Mucosa of gallbladder (tissue), 1 donor: ENCODE data around the gene CADPS2. TPM values are rescaled to one million over a fixed set of nuclear protein-coding genes. Genes with fewer than 3 reads are reported as not detected.

Source experiments
- DNase-seq: peaks from one replicate; pipeline ENCODE4 v3.0.0-alpha.2; 2020; ENCODE audit warnings: low spot score
- total RNA-seq: library from RNA; stranded (reverse); gene quantifications from one replicate; pipeline ENCODE4 v1.2.1, GENCODE V29; 2021
- donor health status: DM: no; HTN: no; CAD: no.

The CADPS2 gene
- total RNA-seq, 1 donor from 2014 or later: 38.4 TPM

DNA sequence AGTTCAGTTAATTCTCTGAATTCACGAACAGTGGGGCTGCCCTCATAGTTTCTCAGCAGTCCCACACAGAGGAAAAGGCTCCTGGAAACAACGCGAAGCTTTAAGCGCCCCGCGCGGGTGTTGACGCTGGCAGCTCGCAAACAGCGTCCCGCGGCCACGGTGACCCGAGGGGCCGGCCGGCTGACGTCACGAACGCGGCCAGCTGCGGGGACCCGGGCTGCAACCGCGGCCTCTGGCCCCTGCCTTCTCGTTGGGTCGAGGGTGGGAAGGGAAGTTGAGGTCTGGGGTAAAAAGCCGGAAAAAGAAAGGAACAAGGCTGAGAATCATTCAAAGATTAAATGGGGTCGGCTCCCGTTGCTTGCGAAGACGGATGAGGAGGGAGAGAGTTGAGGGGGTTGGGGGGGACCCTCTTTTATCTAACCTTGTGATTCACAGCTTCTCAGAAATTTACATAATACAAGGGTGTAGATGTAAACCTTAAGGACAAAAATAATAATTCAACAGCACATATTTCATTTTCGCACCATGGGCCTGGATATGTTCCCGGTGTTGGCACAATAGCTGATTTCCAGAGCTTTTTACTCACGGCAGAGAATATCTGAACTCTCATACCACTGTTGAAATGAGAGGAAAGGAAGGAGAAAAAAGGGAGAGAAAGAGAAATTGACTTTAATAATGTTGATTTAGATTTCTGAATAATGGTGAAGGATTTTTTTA, 574.4 kb downstream of the CADPS2 start:
- DNase-seq: no peak

- DNase-seq: no peak
Observed at GRCh38 chr7:122311050-122311700, 575.1 kb downstream of the CADPS2 start.

DNA sequence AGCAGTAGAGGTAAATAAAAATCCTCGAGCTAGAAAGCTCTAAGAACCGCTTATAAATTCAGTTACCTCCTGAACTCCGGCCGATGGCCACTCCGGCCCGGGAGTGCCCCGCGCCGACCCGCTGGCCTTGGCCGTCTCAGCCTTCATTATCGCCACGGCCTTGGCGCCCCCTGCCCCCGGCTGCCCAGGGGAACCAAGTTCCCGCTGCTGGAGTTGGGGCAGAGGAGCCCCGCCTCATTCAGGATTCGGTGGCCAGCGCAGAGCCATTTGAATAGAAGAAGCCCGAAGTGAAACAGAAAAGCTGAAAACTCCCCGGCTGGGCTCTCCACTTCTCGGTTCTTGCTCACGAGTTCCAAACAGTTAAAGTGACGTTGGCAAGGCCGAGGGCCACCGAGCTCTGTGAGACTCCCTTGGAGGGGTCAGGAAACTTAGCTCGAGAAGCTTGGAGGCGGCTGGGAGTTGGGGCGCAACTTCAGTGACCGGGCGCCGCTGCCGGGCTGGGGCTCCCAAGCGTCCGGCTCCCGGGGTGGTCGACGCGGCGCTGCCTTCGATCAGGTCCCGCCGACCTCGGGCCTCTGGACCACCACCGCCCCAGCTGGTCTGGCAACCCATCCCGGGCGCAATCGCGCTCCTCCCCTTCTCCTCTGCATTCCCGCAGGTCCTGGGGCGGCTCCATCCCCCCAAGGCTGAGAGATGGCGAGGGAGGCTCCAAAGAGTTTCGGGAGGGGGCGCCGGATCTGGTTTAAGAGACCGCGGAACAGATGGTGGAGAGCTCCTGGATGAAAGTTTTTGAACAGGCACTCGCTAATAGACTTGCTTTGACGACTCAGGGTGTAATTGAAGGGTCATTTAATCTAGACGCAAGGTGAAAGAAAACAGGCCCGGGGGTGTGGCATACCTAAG, 575.9 kb downstream of the CADPS2 start:
- no peak for DNase-seq

DNA sequence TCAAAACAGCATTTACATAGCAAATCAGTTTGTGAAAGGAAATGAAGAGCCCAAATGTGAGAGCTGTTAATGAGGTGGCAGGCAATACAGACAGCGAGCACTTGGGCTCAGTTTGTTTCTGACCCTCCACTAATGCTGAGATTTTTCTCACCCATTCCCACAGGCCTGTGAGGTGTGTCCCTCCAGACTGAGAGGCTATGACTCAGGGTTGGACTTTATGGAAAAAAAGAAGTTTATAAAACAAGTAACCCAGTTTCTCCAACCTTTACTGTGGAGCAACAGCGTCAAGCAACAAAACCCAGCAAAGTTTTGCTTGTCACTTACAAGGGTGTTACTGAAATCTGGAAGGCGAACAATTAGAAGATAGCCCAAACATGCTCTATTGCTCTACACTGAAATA, 576.8 kb downstream of the CADPS2 start:
- DNase-seq: no peak

GRCh38 chr7:122307228-122307621, 579.0 kb downstream of the CADPS2 start:
- no peak for DNase-seq

GRCh38 chr7:122306320-122307227, 579.7 kb downstream of the CADPS2 start:
- DNase-seq: no peak

- no peak for DNase-seq
Observed at GRCh38 chr7:122305475-122306319, 580.6 kb downstream of the CADPS2 start.

DNA sequence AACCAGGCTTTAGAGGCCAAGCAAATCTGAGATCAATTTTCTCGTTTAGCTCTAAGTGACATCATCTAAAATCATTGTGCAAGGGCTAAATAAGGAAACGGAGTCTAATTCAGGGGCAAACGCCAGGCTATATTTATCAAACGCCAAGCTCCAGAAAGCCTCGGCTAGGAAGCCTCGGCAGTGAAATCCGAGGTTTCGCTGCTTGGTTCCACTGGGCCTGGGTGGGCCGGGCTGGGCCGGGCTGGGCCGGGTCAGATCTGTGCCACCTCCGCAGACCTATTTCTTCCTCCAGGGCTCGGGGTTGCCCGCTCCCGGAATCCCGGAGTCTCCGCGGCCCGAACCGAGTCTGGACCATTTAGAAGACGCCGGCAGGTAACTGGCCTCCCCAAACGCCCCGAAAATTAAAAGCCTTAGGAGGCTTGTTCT, 581.3 kb downstream of the CADPS2 start:
- no peak for DNase-seq

DNA sequence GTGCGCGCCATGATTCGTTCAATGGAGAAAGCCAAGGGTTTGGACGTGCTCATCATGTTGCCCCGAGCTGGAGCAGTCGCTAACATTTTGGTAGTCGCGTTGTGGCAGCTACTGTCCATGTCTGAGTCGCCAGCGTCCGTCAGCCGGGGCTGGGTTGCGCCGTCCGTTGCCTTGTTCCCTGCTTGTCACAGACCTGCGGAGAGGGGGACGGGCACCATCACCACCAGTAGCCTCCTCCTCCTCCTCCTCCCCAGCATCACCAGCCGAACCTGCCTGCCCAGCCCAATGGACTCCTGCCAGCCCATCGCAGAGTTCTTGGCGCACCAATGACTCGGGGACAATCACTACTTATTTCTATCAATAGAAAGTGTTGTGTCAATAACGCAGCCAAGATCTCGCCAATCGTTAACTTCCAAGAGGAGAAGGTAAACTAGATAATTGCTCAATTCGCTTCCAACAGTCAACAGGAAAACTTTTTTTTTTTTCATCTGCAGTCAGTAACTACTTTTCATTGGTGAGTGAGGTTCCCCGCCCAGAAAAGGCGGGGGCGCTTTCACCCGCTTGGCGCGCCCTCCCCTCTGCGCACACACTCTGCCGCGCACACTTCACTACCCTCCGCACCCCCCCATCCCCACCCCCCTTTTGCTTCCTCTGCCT, 581.8 kb downstream of the CADPS2 start, which contains the start of gene FEZF1:
Gene FEZF1 (minus strand): TSS at position 432 of the 657 bp plus-strand sequence. CDS start 313 bp downstream, at position 119.
- peak; percentile 65 for DNase-seq

- DNase-seq: no peak
Observed at GRCh38 chr7:122303531-122304318, 582.5 kb downstream of the CADPS2 start.

- DNase-seq: no peak
Observed at GRCh38 chr7:122302761-122303530, 583.3 kb downstream of the CADPS2 start.

- no peak for DNase-seq
Observed at GRCh38 chr7:122301858-122302760, 584.2 kb downstream of the CADPS2 start.

DNA sequence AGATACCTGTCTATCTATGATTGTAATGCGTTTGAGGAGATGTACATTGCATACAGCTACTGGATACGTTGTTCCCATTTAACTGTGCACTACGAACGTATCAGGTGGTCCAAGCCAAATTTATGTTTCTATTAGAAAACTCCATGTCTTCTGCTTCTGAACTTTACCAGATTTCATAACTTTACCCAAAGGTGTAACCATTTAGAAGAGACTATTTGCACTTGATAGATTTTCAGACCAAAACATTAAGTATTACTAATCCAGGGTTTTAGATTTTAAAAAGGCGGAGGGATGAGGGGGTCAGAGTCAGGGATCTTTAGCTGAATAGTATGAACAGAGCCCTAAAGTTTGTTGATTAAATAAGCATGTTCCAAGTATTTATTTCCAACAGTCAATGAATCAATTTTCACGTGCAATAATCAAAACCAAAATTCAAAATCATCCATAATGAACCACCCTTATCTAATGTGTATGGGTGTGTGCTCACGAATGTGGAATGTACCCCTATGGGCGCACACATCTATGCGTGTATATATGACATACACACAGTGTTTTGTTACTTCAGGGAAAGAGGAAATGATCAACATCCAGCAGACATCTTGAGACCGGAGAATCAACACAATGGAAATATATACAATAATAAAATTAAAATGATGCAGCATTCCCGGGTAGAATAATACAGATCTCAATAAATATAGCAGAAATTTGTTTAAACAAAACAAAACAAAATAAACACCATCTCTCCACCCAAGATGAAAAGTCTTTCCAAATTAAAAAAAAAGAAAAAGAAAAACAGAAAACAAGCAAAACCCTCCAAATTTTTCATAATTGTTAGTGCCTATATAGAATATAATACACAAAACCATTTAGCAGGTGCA, 585.1 kb downstream of the CADPS2 start:
- DNase-seq: no peak

DNA sequence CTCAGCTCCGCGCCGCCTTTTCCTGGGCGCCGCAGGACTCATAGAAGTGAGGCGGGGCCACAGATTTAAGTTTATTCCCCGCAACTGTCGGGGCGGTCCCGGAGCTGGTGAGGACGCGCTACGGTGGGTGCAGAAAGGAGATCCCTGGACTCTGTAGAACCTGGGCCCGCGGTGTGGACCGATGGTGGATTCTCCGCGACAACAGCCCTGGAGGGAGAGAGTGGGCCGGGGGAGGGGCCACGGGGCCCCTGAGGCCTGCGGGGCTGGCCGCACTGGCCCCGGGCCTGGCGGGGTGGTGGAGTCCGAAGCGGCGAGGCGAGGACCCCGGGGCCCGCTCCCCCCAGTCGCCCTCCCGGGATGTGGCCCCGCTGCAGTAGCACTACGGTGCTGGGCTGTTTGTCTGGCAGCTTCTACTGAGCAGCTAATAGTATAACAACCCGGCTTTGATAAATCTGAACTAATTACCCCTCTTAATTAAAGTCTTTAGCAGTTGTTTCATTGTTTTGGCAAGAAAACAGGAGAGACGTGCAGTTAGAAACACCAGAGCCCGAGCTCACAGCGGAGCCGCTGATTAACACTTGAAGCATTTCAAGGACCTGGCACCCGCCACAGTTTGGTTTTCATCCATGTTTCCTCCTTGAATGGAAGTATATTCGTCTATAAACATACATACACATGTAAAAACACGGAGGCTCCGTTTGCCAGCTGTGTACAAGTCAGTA, 585.9 kb downstream of the CADPS2 start:
- no peak for DNase-seq

- no peak for DNase-seq
Observed at GRCh38 chr7:122299624-122300210, 586.5 kb downstream of the CADPS2 start.
